HG03460 (cell line): ENCODE measurements around the gene GNG2.

Experiments
- ATAC-seq: cut with Tn5 transposase; IDR thresholded peaks from one replicate; pipeline ENCODE4 v1.9.1; 2021; ENCODE audit not compliant: unreplicated experiment

GNG2 gene

GRCh38 chr14:51884086-51884927, 23.9 kb downstream of the GNG2 start:
- ATAC-seq: peak; percentile 76

GRCh38 chr14:51889851-51890250, 29.4 kb downstream of the GNG2 start:
- no peak for ATAC-seq

- ATAC-seq: no peak
Measured at GRCh38 chr14:51894250-51894649, 33.8 kb downstream of the GNG2 start.

- ATAC-seq: no peak
Measured at GRCh38 chr14:51895375-51895774, 35.0 kb downstream of the GNG2 start.

- ATAC-seq: no peak
Measured at GRCh38 chr14:51897791-51898355, 37.5 kb downstream of the GNG2 start.

GRCh38 chr14:51901475-51902024, 41.1 kb downstream of the GNG2 start:
- no peak for ATAC-seq

GRCh38 chr14:51905656-51906121, 45.3 kb downstream of the GNG2 start:
- ATAC-seq: peak; percentile 90

GRCh38 chr14:51908086-51908485, 47.7 kb downstream of the GNG2 start:
- no peak for ATAC-seq

GRCh38 chr14:51912112-51912786, 51.8 kb downstream of the GNG2 start:
- ATAC-seq: no peak

- no peak for ATAC-seq
Measured at GRCh38 chr14:51914310-51914709, 53.9 kb downstream of the GNG2 start.

GRCh38 chr14:51917193-51917592, 56.8 kb downstream of the GNG2 start:
- ATAC-seq: no peak

- ATAC-seq: no peak
Measured at GRCh38 chr14:51921026-51921425, 60.6 kb downstream of the GNG2 start.

- no peak for ATAC-seq
Measured at GRCh38 chr14:51922624-51923023, 62.2 kb downstream of the GNG2 start.

- no peak for ATAC-seq
Measured at GRCh38 chr14:51924600-51924999, 64.2 kb downstream of the GNG2 start.

GRCh38 chr14:51925980-51926379, 65.6 kb downstream of the GNG2 start:
- ATAC-seq: no peak

- no peak for ATAC-seq
Measured at GRCh38 chr14:51926449-51926848, 66.0 kb downstream of the GNG2 start.

- ATAC-seq: no peak
Measured at GRCh38 chr14:51928568-51928967, 68.2 kb downstream of the GNG2 start.

- no peak for ATAC-seq
Measured at GRCh38 chr14:51929166-51929565, 68.8 kb downstream of the GNG2 start.

GRCh38 chr14:51929910-51930682, 69.7 kb downstream of the GNG2 start:
- ATAC-seq: no peak

- ATAC-seq: no peak
Measured at GRCh38 chr14:51931308-51931707, 70.9 kb downstream of the GNG2 start.

- no peak for ATAC-seq
Measured at GRCh38 chr14:51933191-51933590, 72.8 kb downstream of the GNG2 start.
